ENCODE results near the gene APOO. TPM values are rescaled to one million over a fixed set of nuclear protein-coding genes. Genes with fewer than 3 reads are reported as not detected.

The APOO gene
- total and polyA plus RNA-seq, 4 donors: 5.4 to 18.0 (median 8.8) TPM

DNA sequence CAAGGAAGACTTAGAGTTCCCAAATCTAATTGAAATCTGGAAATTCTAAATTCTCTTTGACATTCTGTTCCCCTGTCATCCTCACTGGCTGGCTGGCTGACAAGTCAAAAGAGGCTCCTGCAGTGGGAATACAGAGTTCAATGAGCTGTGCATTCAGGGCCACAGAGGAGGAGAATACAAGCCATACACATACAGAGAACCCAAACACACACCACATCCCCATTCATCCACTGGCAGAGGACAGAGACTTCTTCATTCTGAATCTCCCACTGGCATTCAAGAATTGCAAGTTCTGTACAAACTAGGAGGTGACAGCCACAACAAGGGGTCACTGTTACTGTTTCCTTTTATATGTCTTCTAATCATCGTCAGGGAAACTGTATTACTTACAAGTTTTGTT is 75.0 kb downstream of the APOO start:
- no peak for DNase-seq (ENCODE audit: low spot score)
- TF ChIP-seq, protein P1, sequence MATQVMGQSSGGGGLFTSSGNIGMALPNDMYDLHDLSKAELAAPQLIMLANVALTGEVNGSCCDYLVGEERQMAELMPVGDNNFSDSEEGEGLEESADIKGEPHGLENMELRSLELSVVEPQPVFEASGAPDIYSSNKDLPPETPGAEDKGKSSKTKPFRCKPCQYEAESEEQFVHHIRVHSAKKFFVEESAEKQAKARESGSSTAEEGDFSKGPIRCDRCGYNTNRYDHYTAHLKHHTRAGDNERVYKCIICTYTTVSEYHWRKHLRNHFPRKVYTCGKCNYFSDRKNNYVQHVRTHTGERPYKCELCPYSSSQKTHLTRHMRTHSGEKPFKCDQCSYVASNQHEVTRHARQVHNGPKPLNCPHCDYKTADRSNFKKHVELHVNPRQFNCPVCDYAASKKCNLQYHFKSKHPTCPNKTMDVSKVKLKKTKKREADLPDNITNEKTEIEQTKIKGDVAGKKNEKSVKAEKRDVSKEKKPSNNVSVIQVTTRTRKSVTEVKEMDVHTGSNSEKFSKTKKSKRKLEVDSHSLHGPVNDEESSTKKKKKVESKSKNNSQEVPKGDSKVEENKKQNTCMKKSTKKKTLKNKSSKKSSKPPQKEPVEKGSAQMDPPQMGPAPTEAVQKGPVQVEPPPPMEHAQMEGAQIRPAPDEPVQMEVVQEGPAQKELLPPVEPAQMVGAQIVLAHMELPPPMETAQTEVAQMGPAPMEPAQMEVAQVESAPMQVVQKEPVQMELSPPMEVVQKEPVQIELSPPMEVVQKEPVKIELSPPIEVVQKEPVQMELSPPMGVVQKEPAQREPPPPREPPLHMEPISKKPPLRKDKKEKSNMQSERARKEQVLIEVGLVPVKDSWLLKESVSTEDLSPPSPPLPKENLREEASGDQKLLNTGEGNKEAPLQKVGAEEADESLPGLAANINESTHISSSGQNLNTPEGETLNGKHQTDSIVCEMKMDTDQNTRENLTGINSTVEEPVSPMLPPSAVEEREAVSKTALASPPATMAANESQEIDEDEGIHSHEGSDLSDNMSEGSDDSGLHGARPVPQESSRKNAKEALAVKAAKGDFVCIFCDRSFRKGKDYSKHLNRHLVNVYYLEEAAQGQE (IDR thresholded peaks at IDR 0.05): no peak
- TF ChIP-seq, protein P2, sequence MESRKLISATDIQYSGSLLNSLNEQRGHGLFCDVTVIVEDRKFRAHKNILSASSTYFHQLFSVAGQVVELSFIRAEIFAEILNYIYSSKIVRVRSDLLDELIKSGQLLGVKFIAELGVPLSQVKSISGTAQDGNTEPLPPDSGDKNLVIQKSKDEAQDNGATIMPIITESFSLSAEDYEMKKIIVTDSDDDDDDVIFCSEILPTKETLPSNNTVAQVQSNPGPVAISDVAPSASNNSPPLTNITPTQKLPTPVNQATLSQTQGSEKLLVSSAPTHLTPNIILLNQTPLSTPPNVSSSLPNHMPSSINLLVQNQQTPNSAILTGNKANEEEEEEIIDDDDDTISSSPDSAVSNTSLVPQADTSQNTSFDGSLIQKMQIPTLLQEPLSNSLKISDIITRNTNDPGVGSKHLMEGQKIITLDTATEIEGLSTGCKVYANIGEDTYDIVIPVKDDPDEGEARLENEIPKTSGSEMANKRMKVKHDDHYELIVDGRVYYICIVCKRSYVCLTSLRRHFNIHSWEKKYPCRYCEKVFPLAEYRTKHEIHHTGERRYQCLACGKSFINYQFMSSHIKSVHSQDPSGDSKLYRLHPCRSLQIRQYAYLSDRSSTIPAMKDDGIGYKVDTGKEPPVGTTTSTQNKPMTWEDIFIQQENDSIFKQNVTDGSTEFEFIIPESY (IDR thresholded peaks at IDR 0.05): no peak
- TF ChIP-seq EGR1 (IDR thresholded peaks at IDR 0.05; ENCODE audit: low read depth in 2 of 2) (no peak), GABPA (IDR thresholded peaks at IDR 0.05 in 1 of 2, conservative IDR thresholded peaks at IDR 0.05 in 1 of 2) (no peak), SP1 (IDR thresholded peaks at IDR 0.05) (no peak), RAD21 (IDR thresholded peaks at IDR 0.05) (no peak), NR2F2 (IDR thresholded peaks at IDR 0.05) (no peak), FOXA1 (IDR thresholded peaks at IDR 0.05) (no peak), HNF4G (IDR thresholded peaks at IDR 0.05) (no peak), HNF4A (conservative IDR thresholded peaks at IDR 0.05) (no peak)
- TF ChIP-seq, protein P3, sequence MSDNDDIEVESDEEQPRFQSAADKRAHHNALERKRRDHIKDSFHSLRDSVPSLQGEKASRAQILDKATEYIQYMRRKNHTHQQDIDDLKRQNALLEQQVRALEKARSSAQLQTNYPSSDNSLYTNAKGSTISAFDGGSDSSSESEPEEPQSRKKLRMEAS (IDR thresholded peaks at IDR 0.05): no peak
- TF ChIP-seq, protein P4, sequence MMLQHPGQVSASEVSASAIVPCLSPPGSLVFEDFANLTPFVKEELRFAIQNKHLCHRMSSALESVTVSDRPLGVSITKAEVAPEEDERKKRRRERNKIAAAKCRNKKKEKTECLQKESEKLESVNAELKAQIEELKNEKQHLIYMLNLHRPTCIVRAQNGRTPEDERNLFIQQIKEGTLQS (IDR thresholded peaks at IDR 0.05): no peak
- TF ChIP-seq, protein P5, sequence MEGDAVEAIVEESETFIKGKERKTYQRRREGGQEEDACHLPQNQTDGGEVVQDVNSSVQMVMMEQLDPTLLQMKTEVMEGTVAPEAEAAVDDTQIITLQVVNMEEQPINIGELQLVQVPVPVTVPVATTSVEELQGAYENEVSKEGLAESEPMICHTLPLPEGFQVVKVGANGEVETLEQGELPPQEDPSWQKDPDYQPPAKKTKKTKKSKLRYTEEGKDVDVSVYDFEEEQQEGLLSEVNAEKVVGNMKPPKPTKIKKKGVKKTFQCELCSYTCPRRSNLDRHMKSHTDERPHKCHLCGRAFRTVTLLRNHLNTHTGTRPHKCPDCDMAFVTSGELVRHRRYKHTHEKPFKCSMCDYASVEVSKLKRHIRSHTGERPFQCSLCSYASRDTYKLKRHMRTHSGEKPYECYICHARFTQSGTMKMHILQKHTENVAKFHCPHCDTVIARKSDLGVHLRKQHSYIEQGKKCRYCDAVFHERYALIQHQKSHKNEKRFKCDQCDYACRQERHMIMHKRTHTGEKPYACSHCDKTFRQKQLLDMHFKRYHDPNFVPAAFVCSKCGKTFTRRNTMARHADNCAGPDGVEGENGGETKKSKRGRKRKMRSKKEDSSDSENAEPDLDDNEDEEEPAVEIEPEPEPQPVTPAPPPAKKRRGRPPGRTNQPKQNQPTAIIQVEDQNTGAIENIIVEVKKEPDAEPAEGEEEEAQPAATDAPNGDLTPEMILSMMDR (IDR thresholded peaks at IDR 0.05; ENCODE audit: low read depth, low read length, missing input control): no peak
- WGBS: 76% methylated on average over 1 of the region's 1 CpG
- Histone ChIP-seq H3K9me3 (ENCODE audit: control insufficient read depth in 4 of 4, low read length in 3 of 4) (no peaks in the 10 kb centered on the region), H3K4me3 (ENCODE audit: low read depth in 1 of 3, low read length in 3 of 3) (no peak overlapping the region), H3K27me3 (ENCODE audit: control insufficient read depth in 4 of 4, insufficient read depth in 4 of 4, low read length in 3 of 4) (no peaks in the 10 kb centered on the region), H3K36me3 (ENCODE audit: control insufficient read depth in 4 of 4, insufficient read depth in 3 of 4, low read depth in 1 of 4, low read length in 3 of 4) (no peaks in the 10 kb centered on the region), H3K4me1 (ENCODE audit: control insufficient read depth in 4 of 4, insufficient read depth in 4 of 4, low read length in 3 of 4) (peaks cover 0 to 3% (median under 1%) of the 10 kb centered on the region in 4 donors), H3K9ac (ENCODE audit: low read depth in 1 of 2, low read length in 2 of 2) (no peak overlapping the region), H3K27ac (ENCODE audit: low read depth in 1 of 2, low read length in 2 of 2) (no peak overlapping the region)

DNA sequence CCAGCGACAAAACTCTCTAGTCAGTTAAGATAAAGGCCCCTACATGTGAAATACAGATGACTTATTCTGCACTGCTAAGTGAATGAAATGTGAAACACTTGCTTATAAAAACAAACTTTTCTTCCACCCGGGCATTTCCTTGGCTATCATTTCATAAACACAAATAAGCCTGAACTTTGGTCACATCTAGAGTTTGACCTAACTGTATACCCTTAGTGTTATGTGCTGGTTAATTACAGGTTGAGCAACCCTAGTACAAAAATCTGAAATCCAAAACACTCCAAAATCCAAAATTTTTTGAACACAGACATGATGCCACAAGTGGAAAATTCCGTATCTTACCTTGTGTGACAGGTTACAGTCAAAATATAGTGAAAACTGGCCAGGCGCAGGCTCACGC is 78.9 kb downstream of the APOO start:
- no peak overlapping the region for H3K27ac ChIP-seq (ENCODE audit: low read depth in 1 of 2, low read length in 2 of 2)
- H3K9ac ChIP-seq (ENCODE audit: low read depth in 1 of 2, low read length in 2 of 2): no peak overlapping the region
- H3K4me1 ChIP-seq (ENCODE audit: control insufficient read depth in 4 of 4, insufficient read depth in 4 of 4, low read length in 3 of 4): peaks cover 0 to 3% (median under 1%) of the 10 kb centered on the region in 4 donors
- peaks cover 0 to 3% (median 0%) of the 10 kb centered on the region in 4 donors for H3K27me3 ChIP-seq (ENCODE audit: control insufficient read depth in 4 of 4, insufficient read depth in 4 of 4, low read length in 3 of 4)
- WGBS: 78% methylated on average over 5 of the region's 5 CpGs
- no peaks in the 10 kb centered on the region for H3K9me3 ChIP-seq (ENCODE audit: control insufficient read depth in 4 of 4, low read length in 3 of 4)
- DNase-seq (ENCODE audit: low spot score): no peak
- H3K36me3 ChIP-seq (ENCODE audit: control insufficient read depth in 4 of 4, insufficient read depth in 3 of 4, low read depth in 1 of 4, low read length in 3 of 4): no peaks in the 10 kb centered on the region
- no peak overlapping the region for H3K4me3 ChIP-seq (ENCODE audit: low read depth in 1 of 3, low read length in 3 of 3)
- TF ChIP-seq GABPA (IDR thresholded peaks at IDR 0.05 in 1 of 2, conservative IDR thresholded peaks at IDR 0.05 in 1 of 2) (no peak), JUND (IDR thresholded peaks at IDR 0.05) (no peak), RXRA (IDR thresholded peaks at IDR 0.05) (no peak), HNF4A (conservative IDR thresholded peaks at IDR 0.05) (no peak)
- TF ChIP-seq, protein P5 (IDR thresholded peaks at IDR 0.05; ENCODE audit: low read depth, low read length, missing input control): no peak
- TF ChIP-seq, protein P1 (IDR thresholded peaks at IDR 0.05): no peak
- TF ChIP-seq, protein P2 (IDR thresholded peaks at IDR 0.05): no peak
